Stomach (tissue), 9 donors: ENCODE measurements around the gene AGPAT4. TPM values are rescaled to one million over a fixed set of nuclear protein-coding genes. Genes with fewer than 3 reads are reported as not detected.

Experiments used
- DNase-seq, 2 donors: peaks; one replicate each; pipeline versions ENCODE4 v3.0.0 to v3.0.0-alpha.2; 2013 to 2019
- H3K27ac ChIP-seq, 5 donors: fragments of 200-600 bp in 4 of 5; sonication (generic) in 4 of 5; one replicate each; pipeline ENCODE4 v1.5.1; 2013 to 2019; ENCODE audit warnings: mild to moderate bottlenecking in 1 of 5, moderate library complexity in 1 of 5
- H3K27me3 ChIP-seq, 3 donors: fragments of 200-600 bp; sonication (generic); one replicate each; pipeline ENCODE4 v1.5.1; 2017 to 2019; ENCODE audit warnings: mixed run types in 1 of 3
- H3K36me3 ChIP-seq, 4 donors: fragments of 200-600 bp; sonication (generic); 1 replicate in 3 of 4; 2 replicates in 1 of 4; pipeline ENCODE4 v1.5.1; 2016 to 2019
- H3K4me1 ChIP-seq, 4 donors: fragments of 200-600 bp; sonication (generic); one replicate each; pipeline ENCODE4 v1.5.1; 2016 to 2019
- H3K4me3 ChIP-seq, 4 donors: fragments of 200-600 bp; sonication (generic) in 3 of 4; one replicate each; pipeline ENCODE4 v1.5.1; 2016 to 2019; ENCODE audit warnings: mild to moderate bottlenecking in 1 of 4
- H3K9me3 ChIP-seq, 4 donors: fragments of 200-600 bp; sonication (generic); one replicate each; pipeline ENCODE4 v1.5.1; 2016 to 2019
- EP300 ChIP-seq: sonication (generic); formaldehyde crosslinking; IDR thresholded peaks from one replicate; pipeline ENCODE4 v1.6.1; 2017; ENCODE audit warnings: antibody characterized with exemption
- POLR2A ChIP-seq, 4 donors: fragments of 450-650 bp; IDR thresholded peaks; one replicate each; pipeline ENCODE4 v1.6.1; 2016; ENCODE audit warnings: antibody characterized with exemption in 4 of 4, control low read depth in 2 of 4, mild to moderate bottlenecking in 1 of 4, moderate library complexity in 1 of 4
- POLR2AphosphoS5 ChIP-seq, 3 donors: sonication (generic); formaldehyde crosslinking; IDR thresholded peaks; one replicate each; pipeline ENCODE4 v1.6.1; 2016; ENCODE audit warnings: antibody characterized with exemption in 3 of 3
- WGBS, 5 donors: extraction: QIAGEN DNeasy Blood & Tissue Kit in 3 of 5; methylation state at CpG; one replicate each; pipeline versions ENCODE4 v1.1.5 to v1.1.7; 2013 to 2018; 5-methylcytosine and 5-hydroxymethylcytosine counted together
- intact Hi-C: fragments of 100-400 bp; cut with DNase I; formaldehyde crosslinking; loops from one replicate; pipeline ENCODE4 v1.15.1; 2023; ENCODE audit warnings: low total_unique reads
- polyA plus RNA-seq, 3 donors: library from polyadenylated mRNA; stranded (reverse); fragments of 200-250 nt; gene quantifications; one replicate each; pipeline ENCODE4 v1.2.3, GENCODE V29; 2013
- total RNA-seq, 5 donors: library from RNA; depleted of rRNA; stranded (reverse); fragments of >200 nt; gene quantifications; one replicate each; pipeline versions ENCODE4 v1.1.0 to v1.2.3, GENCODE V29; 2014 to 2016
- TF ChIP-seq, protein P1 (sequence below), 7 experiments: fragments of 450-650 bp in 4 of 7; fragments of 200-600 bp in 3 of 7; sonication (generic) in 3 of 7; IDR thresholded peaks; one replicate each; pipeline ENCODE4 v1.5.1; 2016 to 2019; ENCODE audit warnings: antibody characterized with exemption in 7 of 7, control low read depth in 2 of 7, mild to moderate bottlenecking in 1 of 7
- donor health status: healthy with polysubstance abuse.
- donor health status: Bipolar disorder and iron deficiency.
- donor health status: healthy.

AGPAT4 gene
- total and polyA plus RNA-seq, 8 donors: 0.46 to 15.8 (median 1.0) TPM

DNA sequence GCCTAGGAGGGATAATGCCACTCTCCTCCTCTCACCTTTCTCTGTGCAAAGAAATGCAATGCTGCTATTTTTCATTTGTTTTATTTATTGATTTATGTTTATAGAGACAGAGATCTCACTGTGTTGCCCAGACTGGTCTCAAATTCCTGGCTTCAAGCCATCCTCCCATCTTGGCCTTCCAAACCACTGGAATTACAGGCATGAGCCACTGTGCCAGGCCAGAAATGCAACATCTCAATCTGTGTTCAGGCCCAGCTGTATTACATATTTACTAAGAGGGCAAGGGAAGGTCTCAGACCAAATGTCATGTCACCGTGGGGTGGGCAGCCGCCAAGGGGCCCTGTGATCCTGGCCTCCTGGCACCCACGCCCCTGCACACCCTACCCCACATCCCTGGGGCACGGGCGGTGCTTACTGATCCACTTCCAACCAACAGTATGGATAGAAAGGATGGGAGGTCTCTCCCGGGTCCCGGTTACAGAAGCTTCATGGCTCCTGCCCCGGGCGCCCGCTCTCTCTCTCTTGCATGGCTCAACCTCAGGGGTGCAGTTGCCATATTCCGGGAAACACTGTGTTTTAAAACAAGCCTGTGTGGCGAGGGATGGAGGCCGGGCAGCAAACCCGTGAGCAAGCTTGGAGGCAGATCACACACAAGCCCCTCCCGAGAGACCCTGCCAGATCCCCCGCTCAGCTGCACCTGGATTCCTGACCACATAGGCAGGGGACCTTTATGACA is 111.8 kb downstream of the AGPAT4 start:
- Histone ChIP-seq H3K27ac (no peak overlapping the region), H3K27me3 (no peaks in the 10 kb centered on the region), H3K4me1 (peaks cover 0 to 11% (median 0%) of the 10 kb centered on the region in 4 donors), H3K36me3 (peaks cover 0 to 32% (median 26%) of the 10 kb centered on the region in 4 donors), H3K4me3 (no peak overlapping the region), H3K9me3 (peaks cover 0 to 4% (median 0%) of the 10 kb centered on the region in 4 donors)
- intact Hi-C loops: no loop called here
- no peak for DNase-seq
- no peak for TF ChIP-seq POLR2AphosphoS5 (IDR thresholded peaks at IDR 0.05)
- TF ChIP-seq, protein P1, sequence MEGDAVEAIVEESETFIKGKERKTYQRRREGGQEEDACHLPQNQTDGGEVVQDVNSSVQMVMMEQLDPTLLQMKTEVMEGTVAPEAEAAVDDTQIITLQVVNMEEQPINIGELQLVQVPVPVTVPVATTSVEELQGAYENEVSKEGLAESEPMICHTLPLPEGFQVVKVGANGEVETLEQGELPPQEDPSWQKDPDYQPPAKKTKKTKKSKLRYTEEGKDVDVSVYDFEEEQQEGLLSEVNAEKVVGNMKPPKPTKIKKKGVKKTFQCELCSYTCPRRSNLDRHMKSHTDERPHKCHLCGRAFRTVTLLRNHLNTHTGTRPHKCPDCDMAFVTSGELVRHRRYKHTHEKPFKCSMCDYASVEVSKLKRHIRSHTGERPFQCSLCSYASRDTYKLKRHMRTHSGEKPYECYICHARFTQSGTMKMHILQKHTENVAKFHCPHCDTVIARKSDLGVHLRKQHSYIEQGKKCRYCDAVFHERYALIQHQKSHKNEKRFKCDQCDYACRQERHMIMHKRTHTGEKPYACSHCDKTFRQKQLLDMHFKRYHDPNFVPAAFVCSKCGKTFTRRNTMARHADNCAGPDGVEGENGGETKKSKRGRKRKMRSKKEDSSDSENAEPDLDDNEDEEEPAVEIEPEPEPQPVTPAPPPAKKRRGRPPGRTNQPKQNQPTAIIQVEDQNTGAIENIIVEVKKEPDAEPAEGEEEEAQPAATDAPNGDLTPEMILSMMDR (IDR thresholded peaks at IDR 0.05): no peak
- TF ChIP-seq EP300: no peak
- no peak for TF ChIP-seq POLR2A (IDR thresholded peaks at IDR 0.05)
- 78 to 96% (median 95%) methylated on average over 11 to 16 of the region's 16 CpGs for WGBS, 5 donors

DNA sequence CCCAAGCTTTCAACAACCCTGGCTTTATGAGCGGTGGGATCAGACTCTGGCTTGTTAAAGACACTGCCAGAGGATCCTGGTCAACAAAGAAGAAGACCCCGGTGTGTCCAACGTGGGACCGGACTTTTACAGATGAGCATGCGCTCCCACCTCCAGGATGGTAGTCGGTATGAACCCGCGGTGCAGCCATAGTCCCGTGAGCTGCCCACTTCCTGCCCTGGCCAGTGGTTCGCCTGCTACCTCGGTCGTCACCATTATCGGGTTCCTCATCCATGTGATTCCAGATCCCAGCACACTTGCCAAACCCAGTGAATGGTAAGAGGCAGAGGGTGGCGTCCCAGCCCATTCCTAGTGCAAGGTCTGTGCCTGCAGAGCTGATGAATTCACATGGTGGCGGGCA is 112.7 kb downstream of the AGPAT4 start:
- intact Hi-C loops: no loop called here
- Histone ChIP-seq H3K4me1 (peaks cover 0 to 11% (median 0%) of the 10 kb centered on the region in 4 donors), H3K27ac (peak overlapping the region in 1 of 5 donors; percentile 19), H3K36me3 (peaks cover 0 to 34% (median 27%) of the 10 kb centered on the region in 4 donors), H3K9me3 (peaks cover 0 to 4% (median 0%) of the 10 kb centered on the region in 4 donors), H3K27me3 (no peaks in the 10 kb centered on the region), H3K4me3 (no peak overlapping the region)
- 94 to 98% (median 97%) methylated on average over 15 of the region's 15 CpGs for WGBS, 5 donors
- no peak for DNase-seq
- TF ChIP-seq POLR2AphosphoS5 (IDR thresholded peaks at IDR 0.05) (no peak), EP300 (no peak), POLR2A (IDR thresholded peaks at IDR 0.05) (no peak)
- TF ChIP-seq, protein P1 (IDR thresholded peaks at IDR 0.05): no peak

DNA sequence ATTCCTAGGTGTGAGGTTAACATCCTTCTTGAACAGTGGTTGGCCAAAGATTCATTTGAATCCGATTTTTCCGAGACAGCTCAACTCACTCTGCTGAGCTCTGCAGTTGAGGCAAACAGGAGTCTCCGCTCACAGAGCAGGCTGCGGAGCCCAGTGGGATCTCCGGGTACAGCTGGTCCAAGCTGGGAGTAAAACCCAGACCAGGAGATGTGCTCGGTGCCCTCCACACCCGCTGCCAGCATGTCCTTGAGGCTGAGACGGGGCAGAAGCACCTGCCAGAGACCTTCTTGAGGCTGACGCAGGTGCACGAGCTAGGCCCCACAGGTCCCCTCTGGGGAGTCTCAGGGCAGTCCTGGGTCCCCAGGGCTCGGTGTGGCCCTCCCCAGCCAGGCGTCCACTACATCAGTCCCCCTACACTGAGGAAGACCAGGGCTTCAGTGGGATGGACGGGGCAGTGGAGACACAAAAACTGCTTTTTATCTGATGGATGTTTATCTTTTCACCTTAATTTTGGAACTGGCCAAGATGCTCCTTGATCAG is 119.0 kb downstream of the AGPAT4 start:
- Histone ChIP-seq H3K27me3 (no peaks in the 10 kb centered on the region), H3K4me1 (no peaks in the 10 kb centered on the region), H3K36me3 (peaks cover 0 to 37% (median 13%) of the 10 kb centered on the region in 4 donors), H3K27ac (no peak overlapping the region), H3K9me3 (peaks cover 0 to 4% (median 0%) of the 10 kb centered on the region in 4 donors), H3K4me3 (no peak overlapping the region)
- intact Hi-C loops: loop anchor here (5.0 kb wide), 1 partner anchor 217 kb away; no protein-coding TSS in a partner anchor
- WGBS, 5 donors: 88 to 97% (median 96%) methylated on average over 8 to 13 of the region's 13 CpGs
- DNase-seq: no peak
- no peak for TF ChIP-seq POLR2A (IDR thresholded peaks at IDR 0.05)
- no peak for TF ChIP-seq POLR2AphosphoS5 (IDR thresholded peaks at IDR 0.05)
- TF ChIP-seq, protein P1 (IDR thresholded peaks at IDR 0.05): no peak
- TF ChIP-seq EP300: no peak

DNA sequence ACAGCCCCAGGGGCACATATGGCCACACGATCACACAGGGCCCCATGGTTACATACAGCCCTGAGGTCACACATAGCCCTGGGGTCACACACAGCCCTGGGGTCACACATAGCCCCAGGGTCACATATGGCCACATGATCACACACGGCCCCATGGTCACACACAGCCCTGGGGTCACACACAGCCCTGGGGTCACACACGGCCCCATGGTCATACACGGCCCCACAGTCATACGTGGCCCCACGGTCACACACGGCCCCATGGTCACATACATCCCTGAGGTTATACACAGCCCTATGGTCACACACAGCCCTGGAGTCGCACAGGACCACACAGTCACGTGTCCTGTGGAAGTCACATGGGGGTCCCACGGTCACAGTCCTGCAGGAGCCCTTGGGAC is 120.1 kb downstream of the AGPAT4 start:
- no peak overlapping the region for H3K27ac ChIP-seq
- TF ChIP-seq EP300 (no peak), POLR2A (IDR thresholded peaks at IDR 0.05) (no peak), POLR2AphosphoS5 (IDR thresholded peaks at IDR 0.05) (no peak)
- TF ChIP-seq, protein P1 (IDR thresholded peaks at IDR 0.05): no peak
- intact Hi-C loops: loop anchor here (5.0 kb wide), 1 partner anchor 219 kb away; no protein-coding TSS in a partner anchor
- no peaks in the 10 kb centered on the region for H3K4me1 ChIP-seq
- peaks cover 0 to 32% (median 13%) of the 10 kb centered on the region in 4 donors for H3K36me3 ChIP-seq
- DNase-seq: no peak
- peaks cover 0 to 4% (median 0%) of the 10 kb centered on the region in 4 donors for H3K9me3 ChIP-seq
- WGBS, 5 donors: 88 to 100% (median 94%) methylated on average over 5 to 10 of the region's 10 CpGs
- no peaks in the 10 kb centered on the region for H3K27me3 ChIP-seq
- H3K4me3 ChIP-seq: no peak overlapping the region
